HepG2 (cell line): ENCODE data around the gene PAM16. TPM values are rescaled to one million over a fixed set of nuclear protein-coding genes. Genes with fewer than 3 reads are reported as not detected.
A peak's percentile ranks its signal among the peaks of the same experiment; 100 is the strongest.

ENCODE experiments used
- GTF3A ChIP-seq: sonication (generic); formaldehyde crosslinking; conservative IDR thresholded peaks from 2 replicates; pipeline ENCODE4 v1.4.0; 2020; ENCODE audit warnings: mild to moderate bottlenecking, missing genetic modification reagents
- KMT2A ChIP-seq: sonication (generic); formaldehyde crosslinking; IDR thresholded peaks from 2 replicates; pipeline ENCODE4 v1.4.0; 2020; ENCODE audit warnings: missing genetic modification reagents
- MED13 ChIP-seq: sonication (generic); formaldehyde crosslinking; IDR thresholded peaks from 2 replicates; pipeline ENCODE4 v1.5.0; 2020; ENCODE audit warnings: missing genetic modification reagents
- REL ChIP-seq: sonication (generic); formaldehyde crosslinking; conservative IDR thresholded peaks from 2 replicates; pipeline ENCODE4 v1.8.0; 2022; ENCODE audit warnings: mild to moderate bottlenecking, missing genetic modification reagents, moderate library complexity
- ZMAT3 ChIP-seq: sonication (generic); formaldehyde crosslinking; conservative IDR thresholded peaks from 2 replicates; pipeline ENCODE4 v1.7.0; 2021; ENCODE audit warnings: missing genetic modification reagents
- ZNF337 ChIP-seq: sonication (generic); formaldehyde crosslinking; IDR thresholded peaks from 2 replicates; pipeline ENCODE4 v1.5.1; 2020; ENCODE audit warnings: missing genetic modification reagents, low read depth, mild to moderate bottlenecking, borderline replicate concordance
- ZNF34 ChIP-seq: sonication (generic); formaldehyde crosslinking; IDR thresholded peaks from 2 replicates; pipeline ENCODE4 v1.4.0; 2020; ENCODE audit warnings: mild to moderate bottlenecking, missing genetic modification reagents, borderline replicate concordance
- ZNF431 ChIP-seq: sonication (generic); formaldehyde crosslinking; IDR thresholded peaks from 2 replicates; pipeline ENCODE4 v1.9.0; 2022; ENCODE audit warnings: missing genetic modification reagents, low read depth, mild to moderate bottlenecking, borderline replicate concordance
- polyA plus RNA-seq, 8 experiments: library from polyadenylated mRNA; depleted of rRNA in 3 of 8; stranded (reverse) in 7 of 8; unstranded in 1 of 8; fragments of >200 nt; fragmentation: Illumina TruSeq in 4 of 8; extraction: Trizol in 4 of 8; gene quantifications; 2 replicates each; pipeline versions ENCODE4 v1.2.1 to v1.2.3, GENCODE V29; 2011 to 2016; ENCODE audit warnings: low read depth in 4 of 8, missing spikeins in 1 of 8, mixed read lengths in 1 of 8; ENCODE audit not compliant: insufficient read depth in 1 of 8
- total RNA-seq, 5 experiments: library from RNA; depleted of rRNA; stranded (reverse); fragments of >200 nt; fragmentation: Illumina TruSeq; extraction: Trizol; gene quantifications; 2 replicates each; pipeline ENCODE4 v1.2.3, GENCODE V29; 2016; ENCODE audit warnings: low read depth in 1 of 5
- TF ChIP-seq, protein P1 (sequence below): fragments of 450-650 bp; IDR thresholded peaks from 2 replicates; pipeline ENCODE4 v1.6.1; 2016
- TF ChIP-seq, protein P2 (sequence below): sonication (generic); formaldehyde crosslinking; IDR thresholded peaks from 2 replicates; pipeline ENCODE4 v1.5.1; 2020; ENCODE audit warnings: mild to moderate bottlenecking, missing genetic modification reagents
- TF ChIP-seq, protein P3 (sequence below): sonication (generic); formaldehyde crosslinking; IDR thresholded peaks from 2 replicates; pipeline ENCODE4 v1.8.0; 2023; ENCODE audit warnings: mild to moderate bottlenecking, missing genetic modification reagents
- TF ChIP-seq, protein P4 (sequence below): IDR thresholded peaks from 2 replicates; pipeline ENCODE4 v1.6.1; 2012; ENCODE audit warnings: inconsistent platforms
- TF ChIP-seq, protein P5 (sequence below): sonication (generic); formaldehyde crosslinking; IDR thresholded peaks from 2 replicates; pipeline ENCODE4 v1.8.1; 2022; ENCODE audit warnings: low read depth, mild to moderate bottlenecking, missing genetic modification reagents
- TF ChIP-seq, protein P6 (sequence below): sonication (generic); formaldehyde crosslinking; conservative IDR thresholded peaks from 2 replicates; pipeline ENCODE4 v1.8.0; 2022; ENCODE audit warnings: mild to moderate bottlenecking, moderate library complexity, missing genetic modification reagents

The PAM16 gene
- total and polyA plus RNA-seq, 2 of the 13 experiments (the other 11 are each of a cell fraction or from before 2014, with no cell fraction given), result 51.5 to 51.8 TPM

DNA sequence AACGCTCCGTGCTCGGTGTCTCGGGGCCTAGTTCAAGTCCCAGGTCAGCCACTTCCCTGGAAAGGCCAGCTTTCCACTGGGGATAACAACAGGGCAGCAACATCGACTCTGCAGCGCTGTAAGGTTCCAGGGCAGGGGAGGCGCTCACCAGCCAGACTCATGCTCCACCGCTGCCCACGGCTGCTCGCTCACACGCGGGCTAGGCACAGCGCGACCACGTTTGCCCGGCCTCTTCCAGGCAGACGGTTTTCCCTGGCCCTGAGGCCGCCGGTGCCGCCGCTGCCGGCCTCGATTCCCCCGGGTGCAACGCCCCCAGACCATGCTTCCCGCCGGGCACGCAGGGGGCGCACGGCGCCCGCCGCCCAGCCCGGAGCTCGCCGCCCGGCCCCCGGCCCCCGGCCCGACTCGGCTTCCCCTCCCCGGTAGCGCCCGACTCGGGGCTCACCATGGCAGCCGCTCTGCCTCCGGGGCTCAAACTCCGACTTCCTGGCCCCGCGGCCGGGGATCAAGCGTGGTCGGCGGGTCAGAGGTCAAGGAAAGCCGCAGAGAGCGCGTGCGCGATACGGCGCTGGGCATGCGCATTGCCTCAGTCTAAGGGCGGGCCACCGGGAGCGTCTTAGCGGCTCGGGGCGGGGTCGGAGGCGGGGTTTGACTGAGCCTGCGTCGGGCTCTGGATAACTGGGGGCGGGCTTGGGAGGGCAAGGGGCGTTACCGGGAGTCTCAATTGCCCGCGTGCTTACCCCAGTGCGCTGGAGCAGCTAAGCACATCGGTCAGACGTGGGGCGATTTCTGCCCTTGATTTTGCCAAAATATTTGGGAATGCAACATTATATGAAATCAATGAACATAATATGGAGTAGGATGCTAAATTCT is at the start of gene PAM16 (continued):
- TF ChIP-seq ZMAT3 (CRISPR knock-in tag) (no peak), KMT2A (CRISPR knock-in tag) (no peak), ZNF431 (no peak; the same call in 1 of the 2 replicates), ZNF34 (CRISPR knock-in tag) (no peak), ZNF337 (CRISPR knock-in tag) (peak; percentile 51; the same call in 1 of the 2 replicates), MED13 (0 out of 2 replicates have a peak, but pooled peaks have one; percentile 15), REL (no peak), GTF3A (CRISPR knock-in tag) (no peak)
- TF ChIP-seq, protein P1, sequence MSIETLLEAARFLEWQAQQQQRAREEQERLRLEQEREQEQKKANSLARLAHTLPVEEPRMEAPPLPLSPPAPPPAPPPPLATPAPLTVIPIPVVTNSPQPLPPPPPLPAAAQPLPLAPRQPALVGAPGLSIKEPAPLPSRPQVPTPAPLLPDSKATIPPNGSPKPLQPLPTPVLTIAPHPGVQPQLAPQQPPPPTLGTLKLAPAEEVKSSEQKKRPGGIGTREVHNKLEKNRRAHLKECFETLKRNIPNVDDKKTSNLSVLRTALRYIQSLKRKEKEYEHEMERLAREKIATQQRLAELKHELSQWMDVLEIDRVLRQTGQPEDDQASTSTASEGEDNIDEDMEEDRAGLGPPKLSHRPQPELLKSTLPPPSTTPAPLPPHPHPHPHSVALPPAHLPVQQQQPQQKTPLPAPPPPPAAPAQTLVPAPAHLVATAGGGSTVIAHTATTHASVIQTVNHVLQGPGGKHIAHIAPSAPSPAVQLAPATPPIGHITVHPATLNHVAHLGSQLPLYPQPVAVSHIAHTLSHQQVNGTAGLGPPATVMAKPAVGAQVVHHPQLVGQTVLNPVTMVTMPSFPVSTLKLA, result peak; percentile 46; the same call in 1 of the 2 replicates
- TF ChIP-seq, protein P2, sequence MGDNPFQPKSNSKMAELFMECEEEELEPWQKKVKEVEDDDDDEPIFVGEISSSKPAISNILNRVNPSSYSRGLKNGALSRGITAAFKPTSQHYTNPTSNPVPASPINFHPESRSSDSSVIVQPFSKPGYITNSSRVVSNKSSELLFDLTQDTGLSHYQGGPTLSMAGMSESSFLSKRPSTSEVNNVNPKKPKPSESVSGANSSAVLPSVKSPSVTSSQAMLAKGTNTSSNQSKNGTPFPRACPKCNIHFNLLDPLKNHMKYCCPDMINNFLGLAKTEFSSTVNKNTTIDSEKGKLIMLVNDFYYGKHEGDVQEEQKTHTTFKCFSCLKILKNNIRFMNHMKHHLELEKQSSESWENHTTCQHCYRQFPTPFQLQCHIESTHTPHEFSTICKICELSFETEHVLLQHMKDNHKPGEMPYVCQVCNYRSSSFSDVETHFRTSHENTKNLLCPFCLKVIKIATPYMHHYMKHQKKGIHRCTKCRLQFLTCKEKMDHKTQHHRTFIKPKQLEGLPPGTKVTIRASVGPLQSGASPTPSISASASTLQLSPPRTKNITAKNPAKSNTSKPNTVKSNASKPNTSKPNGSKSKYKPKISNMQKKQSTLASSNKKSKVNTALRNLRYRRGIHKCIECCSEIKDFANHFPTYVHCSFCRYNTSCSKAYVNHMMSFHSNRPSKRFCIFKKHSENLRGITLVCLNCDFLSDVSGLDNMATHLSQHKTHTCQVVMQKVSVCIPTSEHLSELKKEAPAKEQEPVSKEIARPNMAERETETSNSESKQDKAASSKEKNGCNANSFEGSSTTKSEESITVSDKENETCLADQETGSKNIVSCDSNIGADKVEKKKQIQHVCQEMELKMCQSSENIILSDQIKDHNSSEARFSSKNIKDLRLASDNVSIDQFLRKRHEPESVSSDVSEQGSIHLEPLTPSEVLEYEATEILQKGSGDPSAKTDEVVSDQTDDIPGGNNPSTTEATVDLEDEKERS (CRISPR knock-in tag), result 0 out of 2 replicates have a peak, but pooled peaks have one; percentile 29
- TF ChIP-seq, protein P3, sequence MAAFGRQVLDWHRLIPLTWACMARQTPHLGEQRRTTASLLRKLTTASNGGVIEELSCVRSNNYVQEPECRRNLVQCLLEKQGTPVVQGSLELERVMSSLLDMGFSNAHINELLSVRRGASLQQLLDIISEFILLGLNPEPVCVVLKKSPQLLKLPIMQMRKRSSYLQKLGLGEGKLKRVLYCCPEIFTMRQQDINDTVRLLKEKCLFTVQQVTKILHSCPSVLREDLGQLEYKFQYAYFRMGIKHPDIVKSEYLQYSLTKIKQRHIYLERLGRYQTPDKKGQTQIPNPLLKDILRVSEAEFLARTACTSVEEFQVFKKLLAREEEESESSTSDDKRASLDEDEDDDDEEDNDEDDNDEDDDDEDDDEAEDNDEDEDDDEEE (CRISPR knock-in tag), result peak; percentile 64; the same call in 1 of the 2 replicates
- TF ChIP-seq, protein P4, sequence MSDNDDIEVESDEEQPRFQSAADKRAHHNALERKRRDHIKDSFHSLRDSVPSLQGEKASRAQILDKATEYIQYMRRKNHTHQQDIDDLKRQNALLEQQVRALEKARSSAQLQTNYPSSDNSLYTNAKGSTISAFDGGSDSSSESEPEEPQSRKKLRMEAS, result peak; percentile 67
- TF ChIP-seq, protein P5, sequence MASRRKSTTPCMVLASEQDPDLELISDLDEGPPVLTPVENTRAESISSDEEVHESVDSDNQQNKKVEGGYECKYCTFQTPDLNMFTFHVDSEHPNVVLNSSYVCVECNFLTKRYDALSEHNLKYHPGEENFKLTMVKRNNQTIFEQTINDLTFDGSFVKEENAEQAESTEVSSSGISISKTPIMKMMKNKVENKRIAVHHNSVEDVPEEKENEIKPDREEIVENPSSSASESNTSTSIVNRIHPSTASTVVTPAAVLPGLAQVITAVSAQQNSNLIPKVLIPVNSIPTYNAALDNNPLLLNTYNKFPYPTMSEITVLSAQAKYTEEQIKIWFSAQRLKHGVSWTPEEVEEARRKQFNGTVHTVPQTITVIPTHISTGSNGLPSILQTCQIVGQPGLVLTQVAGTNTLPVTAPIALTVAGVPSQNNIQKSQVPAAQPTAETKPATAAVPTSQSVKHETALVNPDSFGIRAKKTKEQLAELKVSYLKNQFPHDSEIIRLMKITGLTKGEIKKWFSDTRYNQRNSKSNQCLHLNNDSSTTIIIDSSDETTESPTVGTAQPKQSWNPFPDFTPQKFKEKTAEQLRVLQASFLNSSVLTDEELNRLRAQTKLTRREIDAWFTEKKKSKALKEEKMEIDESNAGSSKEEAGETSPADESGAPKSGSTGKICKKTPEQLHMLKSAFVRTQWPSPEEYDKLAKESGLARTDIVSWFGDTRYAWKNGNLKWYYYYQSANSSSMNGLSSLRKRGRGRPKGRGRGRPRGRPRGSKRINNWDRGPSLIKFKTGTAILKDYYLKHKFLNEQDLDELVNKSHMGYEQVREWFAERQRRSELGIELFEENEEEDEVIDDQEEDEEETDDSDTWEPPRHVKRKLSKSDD (CRISPR knock-in tag), result no peak
- TF ChIP-seq, protein P6, sequence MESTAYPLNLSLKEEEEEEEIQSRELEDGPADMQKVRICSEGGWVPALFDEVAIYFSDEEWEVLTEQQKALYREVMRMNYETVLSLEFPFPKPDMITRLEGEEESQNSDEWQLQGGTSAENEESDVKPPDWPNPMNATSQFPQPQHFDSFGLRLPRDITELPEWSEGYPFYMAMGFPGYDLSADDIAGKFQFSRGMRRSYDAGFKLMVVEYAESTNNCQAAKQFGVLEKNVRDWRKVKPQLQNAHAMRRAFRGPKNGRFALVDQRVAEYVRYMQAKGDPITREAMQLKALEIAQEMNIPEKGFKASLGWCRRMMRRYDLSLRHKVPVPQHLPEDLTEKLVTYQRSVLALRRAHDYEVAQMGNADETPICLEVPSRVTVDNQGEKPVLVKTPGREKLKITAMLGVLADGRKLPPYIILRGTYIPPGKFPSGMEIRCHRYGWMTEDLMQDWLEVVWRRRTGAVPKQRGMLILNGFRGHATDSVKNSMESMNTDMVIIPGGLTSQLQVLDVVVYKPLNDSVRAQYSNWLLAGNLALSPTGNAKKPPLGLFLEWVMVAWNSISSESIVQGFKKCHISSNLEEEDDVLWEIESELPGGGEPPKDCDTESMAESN (CRISPR knock-in tag), result peak; percentile 57; the same call in 1 of the 2 replicates
